GM19025 (cell line): ENCODE data around the gene TBC1D22A.

Experiments used
- ATAC-seq: cut with Tn5 transposase; IDR thresholded peaks from one replicate; pipeline ENCODE4 v1.9.1; 2021; ENCODE audit warnings: mild to moderate bottlenecking, low read depth, moderate library complexity; ENCODE audit not compliant: unreplicated experiment

The TBC1D22A gene

GRCh38 chr22:46871826-46872225, 109.4 kb downstream of the TBC1D22A start:
- no peak for ATAC-seq

- ATAC-seq, result no peak
Observed at GRCh38 chr22:46875089-46875488, 112.6 kb downstream of the TBC1D22A start.

- no peak for ATAC-seq
Observed at GRCh38 chr22:46876357-46876934, 114.0 kb downstream of the TBC1D22A start.

- ATAC-seq, result no peak
Observed at GRCh38 chr22:46878191-46878948, 115.9 kb downstream of the TBC1D22A start.

- no peak for ATAC-seq
Observed at GRCh38 chr22:46879083-46879482, 116.6 kb downstream of the TBC1D22A start.

- no peak for ATAC-seq
Observed at GRCh38 chr22:46881373-46882118, 119.1 kb downstream of the TBC1D22A start.

GRCh38 chr22:46883092-46883910, 120.9 kb downstream of the TBC1D22A start:
- ATAC-seq, result no peak

- ATAC-seq, result no peak
Observed at GRCh38 chr22:46884365-46884764, 121.9 kb downstream of the TBC1D22A start.

GRCh38 chr22:46887978-46888377, 125.5 kb downstream of the TBC1D22A start:
- no peak for ATAC-seq

- ATAC-seq, result no peak
Observed at GRCh38 chr22:46890819-46891218, 128.4 kb downstream of the TBC1D22A start.

- ATAC-seq, result no peak
Observed at GRCh38 chr22:46891382-46891951, 129.0 kb downstream of the TBC1D22A start.

GRCh38 chr22:46892866-46893265, 130.4 kb downstream of the TBC1D22A start:
- no peak for ATAC-seq

- ATAC-seq, result no peak
Observed at GRCh38 chr22:46893281-46894020, 131.0 kb downstream of the TBC1D22A start.

GRCh38 chr22:46894081-46894671, 131.7 kb downstream of the TBC1D22A start:
- no peak for ATAC-seq

- ATAC-seq, result no peak
Observed at GRCh38 chr22:46894851-46895640, 132.6 kb downstream of the TBC1D22A start.

GRCh38 chr22:46895753-46896152, 133.3 kb downstream of the TBC1D22A start:
- no peak for ATAC-seq

GRCh38 chr22:46896166-46896565, 133.7 kb downstream of the TBC1D22A start:
- no peak for ATAC-seq

- no peak for ATAC-seq
Observed at GRCh38 chr22:46896568-46897245, 134.3 kb downstream of the TBC1D22A start.
